Measurements from ENCODE around the gene TAF11L14.

The TAF11L14 gene

DNA sequence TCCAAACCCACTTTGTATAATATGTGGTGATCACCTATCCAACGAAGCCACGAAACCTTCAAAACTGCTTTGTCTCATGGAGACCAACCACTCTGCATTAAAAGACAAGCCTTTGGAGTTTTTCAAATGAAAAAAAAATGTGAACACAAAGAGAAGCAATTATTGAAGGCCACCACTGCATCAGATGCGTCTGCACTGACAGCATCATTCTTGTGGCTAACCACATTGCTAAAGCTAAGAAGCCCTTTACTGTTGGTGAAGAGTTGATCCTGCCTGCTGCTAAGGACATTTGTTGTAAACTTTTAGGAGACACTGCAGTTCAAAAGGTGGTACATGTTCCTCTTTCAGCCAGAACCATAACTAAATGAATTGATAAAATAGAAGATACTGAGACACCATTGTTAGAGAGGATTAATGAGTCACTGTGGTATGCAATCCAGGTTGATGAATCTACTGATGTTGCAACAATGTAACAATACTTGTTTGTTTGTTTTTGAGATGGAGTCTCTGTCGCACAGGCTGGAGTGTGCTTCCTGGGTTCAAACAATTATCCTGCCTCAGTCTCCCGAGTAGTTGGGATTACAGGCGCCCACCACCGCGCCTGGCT, 45.4 kb downstream of the TAF11L14 start:
- DNase-seq (ENCODE audit: low read depth in 2 of 2) = no peak

DNA sequence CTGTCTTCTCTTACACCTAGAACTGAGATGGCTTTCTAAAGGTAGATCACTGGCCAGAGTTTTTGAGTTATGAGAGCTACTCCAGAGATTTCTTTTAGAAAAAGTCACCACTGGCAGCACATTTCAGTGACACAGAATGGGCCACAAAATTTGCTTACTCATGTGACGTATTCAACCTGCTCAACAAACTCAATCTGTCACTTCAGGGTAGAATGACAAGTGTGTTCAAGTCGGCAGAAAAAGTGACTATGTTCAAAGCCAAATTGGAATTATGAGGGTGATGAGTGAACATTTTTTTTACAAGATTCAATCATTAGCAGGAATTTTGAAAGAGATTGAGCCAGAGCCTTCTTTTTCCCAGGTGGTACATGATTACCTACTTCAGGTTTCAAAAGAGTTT, 46.5 kb downstream of the TAF11L14 start:
- DNase-seq (ENCODE audit: low read depth in 2 of 2) = no peak

Measured in fibroblast of skin of left biceps (primary cell).